DMS 273 (cell line): Measurements from ENCODE around the gene MYOM1.
"Not testable (repeated sequence)": the region's sequence is repeated elsewhere in the genome, so short reads cannot be mapped to it uniquely, and the experiment has no call there.

ENCODE experiments used
- DNase-seq: peaks from one replicate; lab custom pipeline; 2025; ENCODE audit not compliant: unreplicated experiment; lab: John Stamatoyannopoulos, UW

Gene MYOM1

GRCh38 chr18:3221496-3221895 is 1.7 kb upstream of the MYOM1 start:
- no peak for DNase-seq

- DNase-seq: not testable (repeated sequence)
These were observed 1.1 kb upstream of the MYOM1 start for GRCh38 chr18:3220868-3221267.

- no peak for DNase-seq
These were observed 532 bp downstream of the MYOM1 start for GRCh38 chr18:3219241-3219630.

- no peak for DNase-seq
These were observed 949 bp downstream of the MYOM1 start for GRCh38 chr18:3218819-3219218.

- DNase-seq: peak; percentile 87
These were observed 1.7 kb downstream of the MYOM1 start for GRCh38 chr18:3217948-3218647.

GRCh38 chr18:3216987-3217386 is 2.8 kb downstream of the MYOM1 start:
- DNase-seq: no peak

GRCh38 chr18:3214855-3215637 is 4.7 kb downstream of the MYOM1 start:
- DNase-seq: no peak

- no peak for DNase-seq
These were observed 6.3 kb downstream of the MYOM1 start for GRCh38 chr18:3213300-3214059.

GRCh38 chr18:3212657-3213056 is 7.1 kb downstream of the MYOM1 start:
- no peak for DNase-seq

- DNase-seq: no peak
These were observed 8.4 kb downstream of the MYOM1 start for GRCh38 chr18:3211236-3211992.

GRCh38 chr18:3209859-3210569 is 9.8 kb downstream of the MYOM1 start:
- DNase-seq: no peak

GRCh38 chr18:3207565-3207964 is 12.2 kb downstream of the MYOM1 start:
- DNase-seq: no peak

GRCh38 chr18:3205239-3205638 is 14.5 kb downstream of the MYOM1 start:
- DNase-seq: no peak

GRCh38 chr18:3199942-3200645 is 19.7 kb downstream of the MYOM1 start:
- no peak for DNase-seq

- not testable (repeated sequence) for DNase-seq
These were observed 21.4 kb downstream of the MYOM1 start for GRCh38 chr18:3198260-3198860.

GRCh38 chr18:3194947-3195612 is 24.7 kb downstream of the MYOM1 start:
- no peak for DNase-seq

GRCh38 chr18:3193331-3193730 is 26.4 kb downstream of the MYOM1 start:
- no peak for DNase-seq

- no peak for DNase-seq
These were observed 27.0 kb downstream of the MYOM1 start for GRCh38 chr18:3192752-3193151.

GRCh38 chr18:3192286-3192685 is 27.5 kb downstream of the MYOM1 start:
- DNase-seq: no peak
